GM23338 (cell line): Measurements from ENCODE around the gene CDV3. TPM values are rescaled to one million over a fixed set of nuclear protein-coding genes. Genes with fewer than 3 reads are reported as not detected.

Source experiments
- ATAC-seq: fragments of 200-7000 bp; cut with Tn5 transposase; 3 replicates; pipeline ENCODE4 v1.9.1; 2020
- DNase-seq: peaks from one replicate; pipeline ENCODE4 v3.0.0-alpha.2; 2015; ENCODE audit warnings: low spot score
- H2AFZ ChIP-seq: fragments of 200-600 bp; sonication (generic); 2 replicates; pipeline ENCODE4 v1.8.0; 2016; ENCODE audit warnings: antibody characterized with exemption, mild to moderate bottlenecking, moderate library complexity
- H3F3A ChIP-seq: fragments of 200-600 bp; sonication (generic); replicated peaks from 2 replicates; pipeline ENCODE4 v1.8.0; 2017; ENCODE audit warnings: antibody characterized with exemption, mixed run types, low read depth
- H3K27ac ChIP-seq: fragments of 200-600 bp; sonication (generic); 2 replicates; pipeline ENCODE4 v1.6.1; 2016; ENCODE audit warnings: low read depth
- H3K27me3 ChIP-seq: fragments of 200-600 bp; sonication (generic); 2 replicates; pipeline ENCODE4 v1.8.0; 2016; ENCODE audit warnings: mild to moderate bottlenecking, mixed run types, moderate library complexity; ENCODE audit not compliant: insufficient read depth
- H3K36me3 ChIP-seq: fragments of 200-600 bp; sonication (generic); 2 replicates; pipeline ENCODE4 v1.8.0; 2016; ENCODE audit warnings: mild to moderate bottlenecking; ENCODE audit not compliant: insufficient read depth
- H3K4me1 ChIP-seq: fragments of 200-600 bp; sonication (generic); 2 replicates; pipeline ENCODE4 v1.8.0; 2016; ENCODE audit warnings: mild to moderate bottlenecking, moderate library complexity; ENCODE audit not compliant: insufficient read depth
- H3K4me2 ChIP-seq: fragments of 200-600 bp; sonication (generic); 2 replicates; pipeline ENCODE4 v1.7.1; 2017; ENCODE audit warnings: mixed run types
- H3K4me3 ChIP-seq: fragments of 200-600 bp; sonication (generic); 2 replicates; pipeline ENCODE4 v1.6.1; 2016; ENCODE audit warnings: mixed run types
- H3K79me2 ChIP-seq: fragments of 200-600 bp; sonication (generic); replicated peaks from 2 replicates; pipeline ENCODE4 v1.8.0; 2017; ENCODE audit warnings: mild to moderate bottlenecking; ENCODE audit not compliant: insufficient read depth
- H3K9me2 ChIP-seq: fragments of 200-600 bp; sonication (generic); 2 replicates; pipeline ENCODE4 v1.8.0; 2017; ENCODE audit not compliant: insufficient read depth
- H4K20me1 ChIP-seq: fragments of 200-600 bp; sonication (generic); replicated peaks from 2 replicates; pipeline ENCODE4 v1.8.0; 2017; ENCODE audit warnings: mild to moderate bottlenecking; ENCODE audit not compliant: insufficient read depth
- H3K27ac Mint-ChIP-seq: 2 replicates; pipeline ENCODE4 v1.8.0; 2020; ENCODE audit warnings: inconsistent platforms, mild to moderate bottlenecking, moderate library complexity, mixed read lengths
- H3K27me3 Mint-ChIP-seq: 3 replicates; pipeline ENCODE4 v1.8.0; 2022; ENCODE audit warnings: low read depth, mild to moderate bottlenecking, moderate library complexity, mixed read lengths, inconsistent platforms; ENCODE audit not compliant: insufficient read depth, poor library complexity
- H3K36me3 Mint-ChIP-seq: 3 replicates; pipeline ENCODE4 v1.8.0; 2021; ENCODE audit warnings: low read depth, mild to moderate bottlenecking, inconsistent platforms, moderate library complexity, mixed read lengths
- H3K4me1 Mint-ChIP-seq: 3 replicates; pipeline ENCODE4 v1.8.0; 2020; ENCODE audit warnings: mild to moderate bottlenecking, inconsistent platforms, mixed read lengths
- H3K4me3 Mint-ChIP-seq: 3 replicates; pipeline ENCODE4 v1.8.0; 2021; ENCODE audit warnings: moderate library complexity, mild to moderate bottlenecking, inconsistent platforms, mixed read lengths
- H3K9me3 Mint-ChIP-seq: 3 replicates; pipeline ENCODE4 v1.8.0; 2020; ENCODE audit warnings: moderate library complexity, mild to moderate bottlenecking, inconsistent platforms, mixed read lengths
- CTCF ChIP-seq, 2 experiments: fragments of 200-600 bp in 1 of 2; sonication (generic) in 1 of 2; conservative IDR thresholded peaks; 2 replicates each; pipeline versions ENCODE4 v1.5.1 to v1.6.1; 2016 to 2017; ENCODE audit warnings: antibody characterized with exemption in 2 of 2, low read depth in 2 of 2, mild to moderate bottlenecking in 2 of 2, moderate library complexity in 1 of 2
- EZH2 ChIP-seq: fragments of 200-600 bp; sonication (generic); IDR thresholded peaks from one replicate; pipeline ENCODE4 v1.8.0; 2017; ENCODE audit warnings: antibody characterized with exemption, mild to moderate bottlenecking, low read depth; ENCODE audit not compliant: unreplicated experiment
- NANOG ChIP-seq: IDR thresholded peaks from 2 replicates; pipeline ENCODE4 v1.6.1; 2016; ENCODE audit warnings: antibody characterized with exemption, borderline replicate concordance
- REST ChIP-seq: IDR thresholded peaks from one replicate; pipeline ENCODE4 v1.6.1; 2018; ENCODE audit warnings: antibody characterized with exemption; ENCODE audit not compliant: unreplicated experiment
- ZNF462 ChIP-seq: fragments of 250-450 bp; sonication (Bioruptor Pico); IDR thresholded peaks from 2 replicates; pipeline ENCODE4 v1.5.0; 2020; ENCODE audit warnings: mild to moderate bottlenecking, moderate library complexity
- polyA plus RNA-seq: library from polyadenylated mRNA; unstranded; fragments of >200 nt; fragmentation: Nextera tagmentation; extraction: Ambion mirVana; gene quantifications from 2 replicates; pipeline ENCODE4 v1.2.1, GENCODE V29; 2016
- total RNA-seq: library from RNA; depleted of rRNA; stranded (reverse); fragments of >200 nt; shearing (Covaris generic); gene quantifications from 2 replicates; pipeline ENCODE4 v1.2.3, GENCODE V29; 2014

The CDV3 gene
- total and polyA plus RNA-seq, 2 experiments from 2014 or later, result 36.6 to 119 TPM

GRCh38 chr3:133627789-133628188, 54.3 kb downstream of the CDV3 start:
- Mint-ChIP-seq H3K9me3 (no peaks in the 10 kb centered on the region), H3K4me1 (no peaks in the 10 kb centered on the region), H3K27me3 (peaks cover 2% of the 10 kb centered on the region), H3K36me3 (peaks cover 51% of the 10 kb centered on the region), H3K27ac (no peak overlapping the region), H3K4me3 (no peak overlapping the region)
- ATAC-seq, result no peak
- Histone ChIP-seq H3F3A (no peaks in the 10 kb centered on the region), H3K27me3 (no peaks in the 10 kb centered on the region), H3K9me2 (no peaks in the 10 kb centered on the region), H4K20me1 (no peaks in the 10 kb centered on the region; the same call in none of the 2 replicates), H2AFZ (no peak overlapping the region), H3K36me3 (peaks cover 34% of the 10 kb centered on the region; the same call in 1 of the 2 replicates), H3K27ac (no peak overlapping the region), H3K79me2 (0 out of 2 replicates have a peak, but pooled peaks cover 5% of the 10 kb centered on the region), H3K4me3 (no peak overlapping the region), H3K4me1 (no peaks in the 10 kb centered on the region), H3K4me2 (no peak overlapping the region)
- no peak for DNase-seq
- TF ChIP-seq NANOG (no peak), CTCF (conservative IDR thresholded peaks at IDR 0.05; ENCODE audit: low read depth in 2 of 2) (no peak)

GRCh38 chr3:133629146-133629545, 55.7 kb downstream of the CDV3 start:
- H3F3A ChIP-seq, result no peaks in the 10 kb centered on the region
- H4K20me1 ChIP-seq, result peaks cover 3% of the 10 kb centered on the region
- peaks cover 50% of the 10 kb centered on the region for H3K36me3 Mint-ChIP-seq
- no peak overlapping the region for H3K4me2 ChIP-seq
- H2AFZ ChIP-seq, result no peak overlapping the region
- H3K4me3 Mint-ChIP-seq, result no peak overlapping the region
- ATAC-seq (no peak), DNase-seq (no peak)
- H3K9me3 Mint-ChIP-seq, result no peaks in the 10 kb centered on the region
- no peak overlapping the region for H3K27ac Mint-ChIP-seq
- H3K4me1 Mint-ChIP-seq, result no peaks in the 10 kb centered on the region
- peaks cover 2% of the 10 kb centered on the region for H3K27me3 Mint-ChIP-seq
- no peaks in the 10 kb centered on the region for H3K27me3 ChIP-seq
- no peaks in the 10 kb centered on the region for H3K4me1 ChIP-seq
- 0 out of 2 replicates have a peak, but pooled peaks cover 5% of the 10 kb centered on the region for H3K79me2 ChIP-seq
- no peak overlapping the region for H3K4me3 ChIP-seq
- no peaks in the 10 kb centered on the region for H3K9me2 ChIP-seq
- TF ChIP-seq ZNF462 (CRISPR knock-in tag), result no peak
- TF ChIP-seq REST, result no peak
- TF ChIP-seq EZH2, result no peak
- H3K27ac ChIP-seq, result no peak overlapping the region
- peaks cover 25% of the 10 kb centered on the region; the same call in 1 of the 2 replicates for H3K36me3 ChIP-seq
